NCI-H2196 (cell line): ENCODE measurements around the gene CDK5RAP2.

Experiments
- DNase-seq: peaks from one replicate; lab custom pipeline; 2025; ENCODE audit not compliant: unreplicated experiment; lab: John Stamatoyannopoulos, UW

Gene CDK5RAP2

DNA sequence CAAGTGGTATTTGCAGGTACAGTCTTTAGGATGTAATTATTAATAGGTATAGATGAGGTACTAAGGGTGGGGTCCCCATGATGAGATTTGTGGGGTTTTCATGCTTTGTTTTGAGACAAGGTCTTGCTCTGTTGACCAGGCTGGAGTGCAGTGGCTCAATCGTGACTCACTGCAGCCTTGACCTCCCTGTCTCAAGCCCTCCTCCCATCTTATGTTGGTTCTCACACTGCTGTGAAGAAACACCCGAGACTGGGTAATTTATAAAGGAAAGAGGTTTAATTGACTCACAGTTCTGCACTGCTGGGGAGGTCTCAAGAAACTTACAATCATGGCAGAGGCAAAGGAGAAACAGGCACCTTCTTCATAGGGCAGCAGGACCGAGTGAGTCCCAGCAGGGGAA, 217.5 kb downstream of the CDK5RAP2 start:
- DNase-seq, result no peak

DNA sequence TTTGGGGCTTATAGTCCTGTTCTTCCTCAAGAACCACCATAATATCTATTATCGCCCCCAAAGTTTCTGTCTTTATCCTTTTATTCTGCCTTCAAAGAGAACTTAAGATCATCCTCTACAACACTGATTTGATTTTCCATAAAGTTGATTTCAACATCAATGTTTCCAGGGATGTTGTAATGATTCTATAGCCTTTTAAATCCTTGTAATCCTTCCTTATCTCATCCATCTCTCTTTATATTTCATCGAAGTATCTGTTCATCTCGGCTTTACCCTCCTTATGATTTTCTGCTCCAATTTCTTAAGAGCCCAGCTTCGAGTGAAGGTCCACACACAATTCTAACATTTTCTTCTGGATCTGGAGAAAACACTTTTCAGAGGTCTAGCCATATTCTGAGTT, 218.4 kb downstream of the CDK5RAP2 start:
- DNase-seq, result no peak

DNA sequence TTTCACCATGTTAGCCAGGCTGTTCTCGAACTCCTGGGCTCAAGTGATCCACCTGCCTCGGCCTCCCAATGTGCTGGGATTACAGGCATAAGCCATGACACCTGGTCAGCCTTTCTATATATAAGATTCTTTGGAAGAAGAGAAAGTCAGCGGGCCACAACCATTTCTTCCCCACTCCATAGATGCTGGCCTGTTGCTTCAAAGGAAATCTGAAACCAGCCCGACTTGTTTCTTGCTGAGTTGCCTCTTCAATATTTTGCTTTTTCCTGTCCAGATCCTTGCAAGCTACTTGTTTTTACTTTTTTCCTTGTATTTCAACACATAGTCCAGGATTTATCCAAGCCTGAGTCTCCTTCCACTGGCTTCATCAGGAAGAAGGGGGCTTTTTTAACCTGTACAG, 219.5 kb downstream of the CDK5RAP2 start:
- no peak for DNase-seq

DNA sequence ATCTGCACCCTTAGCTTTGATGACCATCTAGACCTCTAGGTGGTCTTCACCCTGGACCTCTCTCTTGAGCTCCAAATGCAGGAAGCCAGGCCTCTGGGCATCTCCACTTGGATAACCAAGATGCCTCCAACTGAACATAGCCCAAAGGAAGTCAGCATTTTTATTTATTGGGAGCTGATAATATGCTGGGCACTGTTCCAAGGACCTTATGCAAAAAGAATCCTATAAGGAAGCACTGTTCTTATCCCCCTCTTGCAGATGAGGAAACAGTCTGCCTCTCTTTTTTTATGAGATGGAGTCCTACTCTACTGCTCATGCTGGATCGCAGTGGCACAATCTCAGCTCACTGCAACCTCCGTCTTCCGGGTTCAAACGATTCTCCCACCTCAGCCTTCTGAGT, 219.9 kb downstream of the CDK5RAP2 start:
- DNase-seq, result no peak

DNA sequence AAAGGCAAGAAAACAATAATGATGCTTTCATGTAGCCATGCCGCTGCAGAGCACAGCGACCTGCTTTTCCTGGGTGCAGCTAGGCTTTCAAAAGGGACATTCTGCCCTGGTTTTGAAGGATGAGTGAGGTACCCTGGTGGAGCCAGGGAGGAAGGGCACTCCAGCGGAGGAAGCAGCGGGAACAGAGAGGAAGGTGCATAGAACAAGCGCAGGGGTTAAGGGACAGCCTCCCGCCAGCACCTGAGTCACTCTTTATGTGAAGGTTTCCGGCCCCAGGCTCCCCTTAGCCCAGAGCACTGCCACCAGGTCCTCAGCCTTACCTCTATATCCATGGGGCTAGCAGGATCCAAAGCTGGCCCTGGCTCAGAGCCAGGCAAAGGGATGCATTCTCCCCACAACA, 221.1 kb downstream of the CDK5RAP2 start:
- DNase-seq, result no peak

DNA sequence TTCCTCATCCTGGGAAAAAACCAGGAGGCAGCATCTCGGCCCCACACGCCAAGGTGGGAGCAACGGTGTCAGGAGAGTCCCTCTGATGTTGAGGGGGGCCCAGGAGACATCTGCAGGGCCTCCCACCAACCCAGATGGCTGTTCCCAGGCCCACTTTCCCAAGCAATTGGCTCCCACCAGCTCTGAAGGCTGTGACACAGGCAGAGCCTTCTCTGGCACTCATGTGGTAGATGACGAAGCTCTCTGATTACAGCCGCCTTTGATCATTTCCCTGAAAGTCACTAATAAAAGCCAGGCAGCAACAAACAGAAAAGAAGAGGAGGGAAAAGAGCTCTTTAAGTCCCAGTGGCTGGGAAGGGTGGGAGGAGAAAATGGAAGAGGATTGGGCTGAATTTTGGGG, 226.5 kb downstream of the CDK5RAP2 start:
- no peak for DNase-seq

DNA sequence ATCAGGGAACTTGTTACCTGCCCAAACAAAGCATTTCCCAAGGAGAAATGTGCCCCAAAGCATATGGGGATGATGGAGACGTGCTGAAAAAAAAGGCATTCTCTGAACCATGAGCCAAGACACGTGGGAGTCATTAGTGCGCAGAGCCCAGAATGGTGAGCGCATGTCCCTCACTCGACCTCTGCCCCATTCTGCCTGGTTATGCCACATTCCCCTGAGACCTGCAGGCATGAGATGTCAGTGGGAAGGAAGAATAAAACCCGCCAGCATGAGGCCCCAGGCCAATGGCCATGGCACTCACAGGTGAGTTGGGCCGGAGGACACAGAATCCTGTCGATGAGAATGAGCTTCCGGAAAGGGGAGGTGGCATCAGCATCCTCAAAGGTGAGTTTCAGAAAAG, 228.9 kb downstream of the CDK5RAP2 start:
- no peak for DNase-seq

DNA sequence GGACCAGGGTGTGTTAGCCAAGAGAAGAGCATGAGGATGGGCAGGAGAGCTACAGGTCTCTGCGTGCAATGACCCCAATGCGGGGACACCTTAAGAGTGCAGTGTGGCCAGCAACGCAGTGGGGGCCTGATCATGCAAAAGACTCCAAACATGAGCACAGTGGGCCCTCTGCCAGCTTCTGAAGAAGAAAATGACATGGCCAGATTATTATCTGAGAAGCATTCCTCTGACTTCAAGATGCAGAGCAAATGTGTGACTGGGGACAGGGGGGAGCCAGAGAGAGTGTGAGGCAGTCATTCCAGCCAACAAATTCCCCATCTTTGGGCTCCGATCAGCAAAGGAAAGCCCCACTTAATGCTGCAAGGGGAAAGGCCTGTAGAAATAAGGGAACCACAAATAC, 229.4 kb downstream of the CDK5RAP2 start:
- no peak for DNase-seq

DNA sequence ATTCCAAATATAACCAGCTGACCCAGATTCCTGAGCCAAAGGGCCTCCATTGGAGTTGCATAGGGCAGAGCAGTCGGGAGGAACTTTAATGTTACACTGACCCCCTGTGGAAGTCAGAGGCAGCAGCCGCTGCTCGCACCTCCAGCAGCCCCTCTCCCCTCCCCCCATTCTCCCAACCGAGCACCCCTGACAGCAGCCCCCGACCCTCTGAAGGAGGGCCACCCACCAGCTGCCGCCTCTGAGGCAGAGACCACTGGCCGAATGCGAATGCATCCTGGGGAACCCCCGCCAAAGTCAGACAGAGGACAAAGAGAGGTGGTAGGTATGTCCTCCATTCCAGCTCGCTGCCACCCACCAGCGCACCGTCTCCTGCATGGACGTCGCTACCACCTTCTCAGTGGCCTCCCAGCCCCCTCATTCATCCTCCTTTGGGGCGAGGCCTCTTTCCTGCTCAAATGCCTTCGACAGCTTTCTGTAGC, 231.0 kb downstream of the CDK5RAP2 start:
- DNase-seq, result peak; percentile 43

DNA sequence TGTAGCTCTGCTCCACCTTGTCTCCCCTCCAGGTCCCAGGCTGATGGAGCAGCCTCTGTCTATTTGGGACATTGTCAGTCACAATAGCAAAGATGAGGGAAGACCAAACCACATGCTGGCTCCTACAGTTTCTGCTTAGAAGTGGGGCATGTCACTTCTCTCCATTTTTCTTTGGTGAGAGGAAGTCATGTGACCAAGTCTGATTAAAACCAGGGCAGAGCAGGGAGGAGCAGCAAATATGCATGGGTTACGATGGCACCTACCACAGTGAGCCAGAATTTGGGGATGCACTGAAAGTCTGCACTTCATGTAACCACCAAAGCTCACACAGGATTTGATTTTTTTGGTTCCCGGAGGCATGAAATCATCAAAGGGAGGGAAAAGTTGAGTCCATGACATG, 234.6 kb downstream of the CDK5RAP2 start:
- no peak for DNase-seq

DNA sequence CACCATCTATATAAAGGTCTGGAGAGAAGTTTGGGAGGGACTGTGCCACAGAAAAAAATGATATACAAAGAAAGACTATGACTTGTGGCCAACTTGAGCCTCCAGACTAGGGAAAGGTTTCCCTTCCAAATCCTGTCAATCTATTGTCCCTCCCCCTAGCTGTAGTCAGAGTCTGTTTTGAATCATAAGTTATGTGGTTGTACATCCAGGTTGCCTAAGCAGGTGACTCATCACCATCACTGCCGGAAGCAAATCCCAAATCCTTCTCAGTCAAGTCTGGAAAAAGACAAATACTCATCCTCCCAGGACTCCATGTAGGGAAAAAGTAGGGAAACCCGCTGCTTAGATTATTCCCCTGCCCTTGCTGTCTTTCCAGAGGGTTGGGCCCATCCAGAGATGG, 235.7 kb downstream of the CDK5RAP2 start:
- no peak for DNase-seq

DNA sequence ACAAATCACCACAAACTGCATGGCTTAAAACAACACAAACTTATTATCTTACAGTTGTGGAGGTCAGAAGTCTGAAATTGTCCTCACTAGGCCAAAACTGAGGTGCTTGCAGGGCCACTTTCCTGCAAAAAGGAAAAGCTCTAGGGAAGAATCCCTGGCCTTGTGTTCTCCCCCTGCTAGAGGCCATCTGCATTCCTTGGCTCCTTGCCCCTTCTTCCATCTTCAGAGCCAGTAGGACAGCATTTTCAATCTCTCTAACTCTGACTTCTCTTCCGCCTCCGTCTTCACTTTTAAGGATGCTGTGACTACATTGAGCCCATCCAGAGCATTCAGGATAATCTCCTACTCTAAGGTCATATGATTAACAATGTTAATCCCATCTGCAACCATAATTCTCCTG, 236.6 kb downstream of the CDK5RAP2 start:
- DNase-seq, result no peak
